Upper lobe of left lung (tissue), 4 donors: ENCODE results near the gene MOB2.

Experiments
- EP300 ChIP-seq, 4 donors: sonication (generic); formaldehyde crosslinking; IDR thresholded peaks; one replicate each; pipeline ENCODE4 v1.5.1; 2017; ENCODE audit warnings: antibody characterized with exemption in 4 of 4, control low read depth in 2 of 4
- POLR2A ChIP-seq, 4 donors: fragments of 450-650 bp; IDR thresholded peaks; one replicate each; pipeline ENCODE4 v1.5.1; 2016 to 2017; ENCODE audit warnings: antibody characterized with exemption in 4 of 4, mild to moderate bottlenecking in 2 of 4
- POLR2AphosphoS5 ChIP-seq, 2 donors: sonication (generic); formaldehyde crosslinking; IDR thresholded peaks; one replicate each; pipeline ENCODE4 v1.5.1; 2017; ENCODE audit warnings: antibody characterized with exemption in 2 of 2
- TF ChIP-seq, protein P1 (sequence below), 6 experiments: fragments of 450-650 bp in 4 of 6; fragments of 200-600 bp in 2 of 6; sonication (generic) in 2 of 6; IDR thresholded peaks; one replicate each; pipeline ENCODE4 v1.5.1; 2016 to 2019; ENCODE audit warnings: antibody characterized with exemption in 6 of 6

DNA sequence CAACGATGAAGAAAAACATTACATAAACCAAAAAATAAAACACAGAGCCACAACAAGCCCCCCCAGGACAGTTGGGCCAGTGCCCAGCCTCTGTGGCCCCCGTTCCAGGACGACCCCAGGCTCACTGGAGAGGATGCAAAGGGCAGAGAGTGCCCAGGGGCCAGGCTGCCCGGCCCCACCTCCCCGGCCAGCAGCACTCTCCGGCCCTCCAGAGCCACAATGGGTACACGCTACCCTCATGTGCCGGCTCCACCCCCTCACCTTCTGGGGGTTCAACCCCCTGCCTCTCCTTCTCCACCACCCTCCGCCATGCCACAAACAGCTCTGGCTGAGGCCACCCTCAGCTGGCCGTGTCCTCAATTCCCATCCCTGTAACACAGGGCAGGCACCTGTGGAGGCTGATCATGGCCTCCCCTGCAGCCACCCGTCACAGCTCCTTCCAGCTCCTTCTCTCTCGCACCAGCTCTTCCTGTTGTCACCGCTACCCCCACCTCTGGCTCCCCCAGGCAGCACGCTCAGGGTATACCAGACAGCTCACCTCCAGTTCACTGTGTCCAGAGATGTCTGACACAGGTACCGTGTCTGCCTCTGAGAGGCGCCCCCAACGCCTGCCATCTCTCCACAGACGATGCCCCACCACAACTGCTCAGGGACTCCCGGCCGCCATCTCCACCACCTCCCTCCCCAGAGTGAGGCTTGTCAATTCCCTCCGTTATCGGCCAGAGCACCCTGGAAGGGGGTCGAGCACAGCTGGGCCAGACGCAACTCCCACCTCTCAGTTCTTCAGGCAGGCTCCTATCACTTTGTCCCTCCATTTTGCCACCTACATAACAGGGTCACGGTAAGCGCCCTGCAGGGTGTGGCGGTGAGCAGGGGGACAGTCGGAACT is 30.8 kb upstream of the MOB2 start:
- TF ChIP-seq, protein P1, sequence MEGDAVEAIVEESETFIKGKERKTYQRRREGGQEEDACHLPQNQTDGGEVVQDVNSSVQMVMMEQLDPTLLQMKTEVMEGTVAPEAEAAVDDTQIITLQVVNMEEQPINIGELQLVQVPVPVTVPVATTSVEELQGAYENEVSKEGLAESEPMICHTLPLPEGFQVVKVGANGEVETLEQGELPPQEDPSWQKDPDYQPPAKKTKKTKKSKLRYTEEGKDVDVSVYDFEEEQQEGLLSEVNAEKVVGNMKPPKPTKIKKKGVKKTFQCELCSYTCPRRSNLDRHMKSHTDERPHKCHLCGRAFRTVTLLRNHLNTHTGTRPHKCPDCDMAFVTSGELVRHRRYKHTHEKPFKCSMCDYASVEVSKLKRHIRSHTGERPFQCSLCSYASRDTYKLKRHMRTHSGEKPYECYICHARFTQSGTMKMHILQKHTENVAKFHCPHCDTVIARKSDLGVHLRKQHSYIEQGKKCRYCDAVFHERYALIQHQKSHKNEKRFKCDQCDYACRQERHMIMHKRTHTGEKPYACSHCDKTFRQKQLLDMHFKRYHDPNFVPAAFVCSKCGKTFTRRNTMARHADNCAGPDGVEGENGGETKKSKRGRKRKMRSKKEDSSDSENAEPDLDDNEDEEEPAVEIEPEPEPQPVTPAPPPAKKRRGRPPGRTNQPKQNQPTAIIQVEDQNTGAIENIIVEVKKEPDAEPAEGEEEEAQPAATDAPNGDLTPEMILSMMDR (IDR thresholded peaks at IDR 0.05), result no peak
- TF ChIP-seq POLR2A (IDR thresholded peaks at IDR 0.05) (no peak), POLR2AphosphoS5 (IDR thresholded peaks at IDR 0.05) (no peak), EP300 (IDR thresholded peaks at IDR 0.05) (no peak)
